Activated CD4-positive, CD25-positive, alpha-beta regulatory T cell (primary cell): Measurements from ENCODE around the gene GFRA1.
"Not testable (repeated sequence)": the region's sequence is repeated elsewhere in the genome, so short reads cannot be mapped to it uniquely, and the experiment has no call there.

Source experiments
- DNase-seq, 4 experiments: peaks; one replicate each; lab custom pipeline; 2025; lab: John Stamatoyannopoulos, UW

The GFRA1 gene

DNA sequence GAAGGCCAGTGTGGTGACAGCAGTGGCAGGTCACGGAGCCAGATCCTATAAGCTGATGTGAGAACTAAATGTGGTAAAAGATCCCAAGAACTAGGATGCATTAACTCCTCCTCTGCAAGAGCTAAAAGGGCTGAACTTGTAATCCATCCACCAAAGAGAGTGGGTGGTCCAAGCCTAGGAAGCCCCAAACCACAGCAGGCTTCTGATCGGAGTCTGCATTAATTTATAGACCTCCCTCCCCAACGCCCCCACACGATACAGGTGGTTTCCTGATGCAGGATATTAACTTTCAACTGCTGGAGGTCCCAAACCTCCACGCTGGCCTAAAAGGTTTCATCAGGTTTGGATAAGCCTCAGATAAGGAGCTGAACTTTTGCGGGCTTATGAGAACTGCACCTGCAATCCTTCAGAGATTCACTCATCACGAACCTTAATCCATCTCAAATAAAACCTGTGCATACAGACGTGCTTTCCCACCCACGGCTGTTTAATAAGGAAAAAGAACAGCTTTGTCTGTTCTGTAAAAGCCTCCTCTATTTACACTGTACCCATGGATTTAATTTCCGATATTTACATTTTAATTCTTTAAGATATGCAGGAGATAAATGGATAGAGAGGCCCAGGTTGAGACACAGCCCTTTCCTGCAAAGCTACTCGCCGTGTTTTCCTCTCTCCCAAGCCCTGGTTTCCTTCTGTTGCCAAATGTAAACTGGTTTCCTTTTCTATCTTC is 74.9 kb downstream of the GFRA1 start:
- no peak for DNase-seq

DNA sequence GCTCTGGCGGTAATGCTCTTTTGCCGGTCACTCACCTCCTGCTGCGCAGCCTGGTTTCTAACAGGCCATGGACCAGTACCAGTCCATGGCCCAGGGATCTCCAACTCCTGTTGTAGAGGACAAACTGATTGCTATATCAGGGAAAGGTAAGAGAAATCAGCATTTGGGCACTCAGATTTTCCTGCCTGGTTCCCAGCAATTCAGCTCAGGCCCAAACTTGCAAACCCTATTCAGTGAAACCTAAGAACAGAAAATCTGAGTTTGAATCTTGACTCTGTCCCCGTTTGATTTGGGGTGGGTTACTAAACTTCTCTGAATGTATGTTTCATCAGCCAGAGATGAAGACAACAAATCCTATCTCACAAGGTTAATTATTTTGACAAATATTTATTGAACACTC is 77.4 kb downstream of the GFRA1 start:
- DNase-seq, result no peak

DNA sequence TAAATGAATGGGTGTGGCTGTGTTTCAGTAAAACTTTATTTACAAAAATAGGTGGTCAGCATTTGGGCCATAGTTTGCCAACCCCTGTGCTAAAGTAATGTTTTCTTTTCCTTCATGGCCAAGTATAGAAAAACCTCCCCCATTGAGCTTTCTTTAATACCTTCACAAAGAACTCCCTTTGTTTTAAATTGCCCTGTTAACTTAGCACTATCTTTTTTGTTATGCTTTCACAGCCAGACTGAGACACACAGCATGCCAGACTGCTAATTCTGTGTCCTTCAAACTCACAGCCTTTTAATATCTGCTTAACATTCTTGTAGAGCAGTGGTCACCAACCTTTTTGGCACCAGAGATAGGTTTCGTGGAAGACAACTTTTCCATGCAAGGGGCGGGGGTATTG is 78.0 kb downstream of the GFRA1 start:
- no peak for DNase-seq

DNA sequence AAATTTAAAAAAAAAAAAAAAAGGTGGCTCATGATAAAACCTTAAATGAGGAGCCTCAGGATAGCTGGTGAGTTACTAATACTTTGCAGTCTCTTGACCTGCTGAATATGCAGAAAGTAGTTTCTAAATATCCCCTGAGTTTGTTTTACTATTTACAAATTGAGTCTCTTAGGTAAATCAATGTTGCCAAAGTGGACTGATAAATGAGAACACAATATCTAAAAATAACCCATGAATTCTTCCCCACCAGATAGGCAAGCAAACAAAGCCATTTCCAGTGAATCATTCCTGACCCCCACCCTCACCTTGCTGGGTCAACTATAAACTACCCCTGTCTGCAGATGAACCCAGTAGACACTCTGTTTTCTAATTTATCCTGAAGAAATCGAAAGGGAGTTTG is 78.9 kb downstream of the GFRA1 start:
- no peak for DNase-seq

DNA sequence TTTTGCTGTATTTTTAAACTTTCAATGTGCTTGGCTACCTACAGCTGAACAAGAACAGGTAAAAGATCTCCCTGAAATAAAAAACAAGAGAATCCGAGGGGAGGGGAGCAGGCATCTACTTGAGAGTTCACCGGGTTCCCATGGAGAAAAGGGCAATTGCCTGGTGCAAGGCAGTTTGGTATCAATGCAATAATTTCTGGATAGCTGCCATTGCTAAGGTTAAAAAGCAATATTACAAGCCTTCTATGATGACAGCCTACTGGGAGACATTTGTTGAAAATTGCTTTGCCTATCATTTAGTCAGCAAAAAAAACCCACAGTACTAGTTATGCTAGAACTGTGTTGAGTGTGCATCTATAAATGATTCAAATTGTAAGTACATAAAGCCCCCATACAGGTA is 82.1 kb downstream of the GFRA1 start:
- no peak for DNase-seq

DNA sequence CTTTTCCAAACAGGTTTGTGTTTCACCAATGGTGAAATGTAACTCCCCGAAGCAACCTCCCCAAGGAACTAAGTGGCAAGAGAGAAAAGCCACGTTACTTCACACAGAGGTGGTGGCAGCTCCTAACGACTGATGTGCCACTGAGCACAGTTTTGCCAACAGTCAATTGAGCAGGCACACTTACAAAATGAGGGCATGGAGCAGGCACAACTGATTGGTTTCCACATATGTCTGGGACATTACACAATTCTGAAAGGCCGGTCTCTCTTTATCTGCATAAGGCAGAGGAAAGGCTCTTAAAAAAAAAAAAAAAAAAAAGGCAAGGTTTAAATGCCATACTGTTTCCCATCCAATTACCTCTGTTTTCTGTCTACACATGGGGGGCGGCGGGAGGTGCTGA is 86.7 kb downstream of the GFRA1 start:
- DNase-seq, result no peak

DNA sequence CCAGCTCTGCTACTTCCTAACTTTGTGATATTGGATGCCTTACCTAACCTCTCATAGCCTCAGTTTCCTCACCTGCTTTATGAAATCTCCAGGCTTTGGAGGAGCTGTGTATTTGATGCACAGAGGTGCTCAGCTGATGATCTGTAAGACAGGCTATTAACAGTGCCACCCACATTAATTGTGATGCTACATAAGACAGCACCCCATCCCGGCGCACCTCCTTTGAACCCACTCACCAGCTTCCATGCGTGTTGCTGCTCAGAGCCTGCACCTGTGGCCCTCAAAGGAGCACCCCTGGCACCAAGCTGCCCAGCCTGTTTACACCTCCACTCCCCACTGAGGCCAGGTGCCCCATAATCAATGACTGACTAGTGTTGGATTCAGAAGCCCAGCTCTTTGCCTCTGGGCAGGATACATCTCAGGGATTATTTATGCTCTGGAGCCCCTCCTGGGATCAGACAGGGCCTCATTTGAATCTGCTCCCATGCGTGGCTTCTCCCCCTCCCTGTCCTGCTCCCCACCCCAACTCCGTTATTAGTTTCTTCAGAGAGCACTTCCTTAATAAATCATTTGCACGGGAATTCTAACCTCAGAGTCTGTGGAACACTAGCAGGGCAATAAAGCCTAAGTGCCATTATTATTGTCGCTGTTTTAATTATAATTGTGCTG is 87.7 kb downstream of the GFRA1 start:
- no peak for DNase-seq

DNA sequence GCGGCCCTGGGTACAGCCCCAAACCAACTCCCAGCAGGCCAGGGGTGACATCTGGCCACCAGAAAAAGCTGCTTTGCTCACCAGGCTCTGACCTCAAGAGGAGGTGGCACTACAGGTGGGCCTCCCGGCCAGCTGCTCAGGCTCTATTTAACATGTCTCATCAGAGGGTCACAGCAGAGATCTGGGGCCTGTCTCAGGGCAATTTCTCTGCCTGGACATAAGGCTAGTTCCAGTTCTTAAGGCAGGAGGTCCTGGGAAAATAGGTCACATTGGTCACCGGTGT is 88.6 kb downstream of the GFRA1 start:
- no peak for DNase-seq

DNA sequence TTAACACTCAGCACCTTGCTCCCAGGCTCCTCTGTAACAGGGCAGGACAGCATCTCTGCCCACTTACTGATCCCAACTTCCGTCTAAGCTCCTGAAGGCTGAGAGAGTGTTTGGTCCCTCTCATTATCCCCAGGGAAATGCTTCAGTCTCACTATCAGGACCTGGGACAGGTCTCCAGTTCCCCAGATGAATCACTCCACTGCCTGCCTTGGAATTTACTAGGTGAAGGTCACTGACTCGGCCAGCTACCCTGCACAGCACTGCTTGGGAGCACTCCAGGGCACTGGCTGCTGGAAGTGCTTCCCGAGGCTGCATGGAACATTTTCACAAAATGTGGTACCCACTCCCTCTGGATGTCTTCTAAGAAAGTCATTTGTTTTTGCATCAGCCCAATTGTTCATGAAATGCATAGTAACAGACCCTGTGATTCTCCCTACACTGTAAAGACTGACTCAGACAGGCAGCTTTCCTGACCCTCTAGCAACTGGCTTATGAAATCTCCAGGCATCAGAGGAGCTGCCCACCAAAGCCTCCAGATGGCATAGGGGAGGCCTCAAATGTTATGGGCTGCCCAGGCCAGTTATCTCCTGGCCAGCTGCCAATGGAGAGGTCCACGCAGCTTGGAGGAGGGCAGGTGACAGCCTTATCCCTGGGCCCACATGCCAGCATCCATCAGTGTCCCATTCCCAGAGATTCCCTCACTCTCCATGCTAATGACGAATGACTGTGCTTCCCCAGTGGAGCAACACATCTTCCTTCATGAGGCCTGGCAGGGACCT is 89.1 kb downstream of the GFRA1 start:
- no peak for DNase-seq

DNA sequence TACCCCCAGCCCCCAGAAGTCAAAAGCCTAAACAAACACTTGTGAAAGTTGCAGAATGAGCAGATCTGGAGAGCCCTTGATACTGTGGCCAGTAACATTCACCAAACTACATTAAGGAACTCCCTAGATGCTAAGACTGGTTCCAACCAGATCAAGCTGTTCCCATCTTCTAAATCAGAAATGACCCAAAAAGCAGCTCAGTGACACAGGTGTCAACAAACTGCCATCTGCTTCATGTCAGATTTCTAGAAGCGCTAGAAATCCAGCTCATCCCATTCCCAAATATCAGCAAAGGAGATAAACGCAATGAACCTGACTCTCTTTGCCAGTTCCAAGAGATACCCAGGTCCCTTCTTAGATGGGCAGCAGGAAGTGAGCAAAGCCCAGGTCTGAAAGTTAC is 90.6 kb downstream of the GFRA1 start:
- no peak for DNase-seq

DNA sequence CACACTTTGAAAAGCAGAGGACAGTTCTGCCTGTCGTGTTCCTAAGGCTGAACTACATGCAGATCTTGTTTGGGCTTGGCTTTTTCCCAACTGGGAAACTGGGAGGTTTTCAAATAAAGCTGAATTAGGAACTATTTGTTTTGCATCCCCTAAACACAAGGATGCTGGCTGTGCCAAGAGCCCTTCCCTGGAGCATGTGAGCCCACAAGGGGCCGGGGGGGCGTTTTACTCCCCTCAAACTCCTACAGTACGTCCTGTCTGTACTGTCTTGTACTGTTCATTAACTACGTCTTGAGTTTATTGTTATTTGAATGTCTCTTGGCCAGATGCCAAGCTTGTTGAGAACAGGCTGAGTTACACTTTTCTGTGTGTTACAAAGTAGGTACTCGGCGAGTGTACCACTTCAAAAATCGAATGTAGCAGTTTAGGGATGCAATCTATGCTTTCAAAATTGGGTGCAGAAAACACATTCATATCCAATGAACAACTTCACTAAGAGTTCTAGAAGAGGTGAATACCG is 94.9 kb downstream of the GFRA1 start:
- no peak for DNase-seq

DNA sequence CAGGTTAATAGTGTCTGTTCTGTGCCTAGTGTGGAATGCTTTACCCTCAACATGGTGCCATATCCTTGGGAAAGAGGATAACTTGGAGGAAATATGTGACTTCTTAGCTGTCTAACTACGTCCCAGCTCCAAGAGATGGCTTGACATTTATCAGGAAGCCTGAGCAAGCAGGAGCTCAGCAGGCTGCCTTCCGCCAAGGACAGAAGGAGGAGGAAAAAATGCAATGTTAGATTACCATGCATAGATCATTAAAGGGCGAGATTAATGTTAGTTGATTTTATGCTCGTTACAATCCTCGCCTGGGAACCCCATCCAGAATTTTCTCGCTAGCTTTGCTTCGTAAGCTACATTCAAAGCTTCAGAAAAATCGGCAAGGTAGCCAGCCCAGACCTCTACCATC is 97.8 kb downstream of the GFRA1 start:
- DNase-seq, result no peak

DNA sequence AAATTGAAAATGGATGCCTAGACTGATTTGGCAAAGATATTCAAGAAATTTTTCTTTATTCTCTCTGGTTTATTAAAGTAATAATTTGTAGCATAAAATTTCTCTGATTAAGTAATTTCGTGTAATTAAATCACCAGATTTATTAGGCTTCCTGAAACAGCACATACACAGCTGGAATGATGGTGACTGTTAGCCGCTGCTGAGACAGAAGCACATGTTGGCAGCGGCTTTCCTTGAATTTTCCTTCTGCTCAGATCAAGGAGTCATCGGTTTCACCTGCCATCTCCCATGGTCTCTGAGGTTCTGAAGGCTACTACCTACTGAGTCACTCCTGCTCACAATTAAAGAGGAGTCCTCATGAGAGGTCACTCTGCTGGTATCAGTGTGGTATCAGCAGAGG is 101.5 kb downstream of the GFRA1 start:
- DNase-seq, result no peak

DNA sequence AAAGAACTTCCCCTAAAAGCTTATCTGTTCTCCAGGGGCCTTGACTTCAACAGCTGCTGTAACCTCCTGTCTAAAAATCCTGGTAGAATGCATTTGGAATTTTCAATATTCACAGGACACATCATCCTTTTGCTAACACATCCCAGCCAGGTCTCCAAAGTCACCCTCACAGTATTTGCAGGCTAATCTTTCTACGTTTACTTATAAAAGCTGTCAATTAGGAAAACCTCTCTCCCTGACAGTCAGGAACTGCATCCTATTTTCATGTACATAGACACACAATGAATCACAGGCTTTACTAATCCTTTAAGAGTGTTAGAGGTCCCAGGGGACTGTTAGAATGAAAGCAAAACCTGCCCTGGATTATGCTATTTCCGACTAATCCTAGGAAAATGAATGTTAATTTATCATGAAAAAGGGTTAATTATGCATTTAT is 102.2 kb downstream of the GFRA1 start:
- no peak for DNase-seq

DNA sequence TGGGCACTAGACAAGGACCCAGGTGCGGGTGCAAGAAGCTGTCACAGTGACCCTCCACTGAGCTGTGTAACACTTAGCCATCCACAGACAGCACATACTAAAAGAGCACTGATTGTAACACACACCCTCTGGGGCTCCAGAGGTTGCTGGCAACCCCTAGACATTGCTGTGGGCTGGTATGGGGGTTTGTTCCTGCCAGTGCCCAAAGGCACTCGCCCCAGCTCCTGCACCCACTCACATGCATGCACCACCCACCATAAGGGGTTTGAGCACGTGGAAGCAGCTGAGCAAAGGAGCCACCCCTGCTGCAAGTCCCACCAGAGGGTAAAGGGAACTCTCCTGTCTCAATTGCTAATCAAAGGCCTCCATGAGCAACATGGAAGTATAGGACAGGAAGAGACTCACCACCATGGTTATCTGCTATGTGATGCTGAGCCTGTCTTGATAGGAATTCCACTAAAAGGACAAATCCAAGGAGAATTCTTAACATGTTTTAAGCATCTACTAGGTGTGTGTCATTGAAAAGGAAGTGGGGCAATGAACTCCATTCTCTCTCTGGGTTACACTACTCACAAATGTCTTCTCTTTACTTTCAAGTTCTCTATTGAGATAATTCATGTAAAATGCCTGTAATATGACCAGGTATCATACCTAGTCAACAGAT is 103.1 kb downstream of the GFRA1 start:
- no peak for DNase-seq

DNA sequence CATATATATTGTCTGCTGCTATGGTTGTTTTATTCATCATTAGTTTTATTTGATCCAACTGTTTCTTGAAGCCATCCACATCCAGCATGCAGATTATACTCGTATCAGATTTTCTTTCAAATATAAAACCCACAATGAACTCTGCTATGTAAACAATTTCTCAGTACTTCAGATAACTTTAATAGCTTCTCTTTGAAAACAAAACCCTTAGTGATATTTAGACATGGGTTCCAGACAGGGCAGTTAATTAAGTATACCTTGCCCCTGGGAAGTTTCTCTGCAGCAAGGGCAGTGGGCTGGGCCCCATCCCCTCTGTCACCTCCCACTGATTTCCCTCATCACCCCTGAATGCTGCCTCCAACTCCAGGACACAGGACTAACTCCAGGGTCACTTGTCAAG is 104.3 kb downstream of the GFRA1 start:
- DNase-seq, result no peak

DNA sequence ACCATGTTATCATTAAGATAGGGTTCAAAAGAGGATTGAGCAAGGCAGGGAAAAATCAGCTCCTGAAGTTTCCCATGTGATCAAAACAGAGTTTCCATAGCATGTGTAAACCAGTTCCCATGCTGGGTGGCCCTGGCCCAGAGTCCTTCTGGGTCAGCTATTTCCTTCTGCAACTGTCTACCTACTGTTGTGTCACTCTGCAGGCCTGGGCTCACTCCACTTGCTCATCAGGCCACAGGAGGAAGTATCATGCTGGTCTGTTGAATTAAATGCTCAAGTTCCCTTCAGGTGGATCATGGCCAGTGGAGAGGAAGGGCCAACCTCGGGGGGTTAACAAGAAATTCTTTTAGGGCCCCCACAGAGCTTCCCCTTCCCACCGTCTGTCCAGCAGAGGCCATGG is 104.7 kb downstream of the GFRA1 start:
- no peak for DNase-seq

DNA sequence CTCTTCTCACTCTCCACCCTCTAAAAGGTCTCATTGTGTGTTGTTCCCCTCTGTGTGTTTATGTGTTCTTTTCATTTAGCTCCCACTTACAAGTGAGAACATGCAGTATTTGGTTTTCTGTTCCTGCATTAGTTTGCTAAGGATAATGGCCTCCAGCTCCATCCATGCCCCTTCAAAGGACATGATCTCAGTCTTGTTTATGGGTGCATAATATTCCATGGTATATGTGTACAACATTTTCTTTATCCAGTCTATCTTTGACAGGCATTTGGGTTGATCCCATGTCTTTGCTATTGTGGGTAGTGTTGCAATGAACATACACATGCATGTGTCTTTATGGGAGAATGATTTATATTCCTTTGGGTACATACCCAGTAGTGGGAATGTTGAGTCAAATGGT is 107.1 kb downstream of the GFRA1 start:
- not testable (repeated sequence) for DNase-seq

DNA sequence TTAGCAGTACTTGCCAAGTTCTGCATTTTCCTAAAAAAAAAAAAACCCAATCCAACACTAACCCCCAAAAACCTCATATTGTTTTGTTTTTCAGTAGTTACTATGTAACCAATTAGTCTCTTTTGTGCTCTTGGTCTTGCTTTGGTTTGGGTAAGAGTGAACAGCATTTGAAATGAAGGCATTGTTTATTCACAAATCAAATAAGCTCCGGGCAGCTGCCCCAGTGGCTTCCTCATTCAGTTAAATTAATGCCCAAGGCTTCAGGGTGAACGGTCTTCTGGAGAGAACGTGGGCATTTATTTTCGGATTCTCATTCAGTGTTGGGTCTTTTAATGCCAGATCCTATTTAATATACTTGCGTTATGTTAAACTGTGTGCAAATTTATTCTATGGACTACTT is 108.7 kb downstream of the GFRA1 start:
- no peak for DNase-seq

DNA sequence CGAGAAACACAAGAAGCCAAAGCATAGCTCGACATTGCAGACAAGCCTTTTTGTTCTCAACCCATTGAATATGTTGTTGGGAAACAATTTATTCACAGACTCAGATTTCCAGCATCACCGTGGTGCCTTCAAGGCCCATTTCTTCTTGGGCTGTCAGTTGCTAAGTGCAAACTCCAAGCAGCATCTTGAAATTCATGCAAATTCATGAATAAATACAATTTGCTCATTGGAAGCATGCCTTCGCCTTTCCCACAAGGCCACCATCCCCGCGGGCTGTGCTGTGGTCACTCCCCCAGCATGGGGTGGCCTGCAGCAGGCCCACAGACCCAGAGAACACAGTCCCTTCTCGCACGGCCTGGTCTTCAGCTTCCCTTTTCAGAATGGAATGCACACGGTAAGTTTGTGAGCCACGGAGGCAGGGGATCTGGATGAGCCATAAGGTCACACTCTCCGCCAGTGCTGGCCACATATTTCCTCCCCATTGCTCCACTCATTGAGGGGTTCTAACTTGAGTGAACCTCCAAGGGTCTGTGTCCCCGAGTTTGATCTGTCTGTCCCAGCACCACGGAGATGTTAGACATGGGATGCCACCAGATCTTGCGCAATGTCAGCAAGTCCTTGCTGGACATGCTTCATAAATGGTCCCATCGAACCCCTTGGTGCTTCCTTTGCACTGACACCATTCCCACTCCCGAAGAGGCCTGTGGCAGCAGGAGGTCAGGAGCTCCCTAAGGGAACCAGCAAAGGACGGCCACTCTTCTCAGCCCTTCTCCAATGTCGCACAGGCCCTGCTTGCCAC is 109.5 kb downstream of the GFRA1 start:
- no peak for DNase-seq

DNA sequence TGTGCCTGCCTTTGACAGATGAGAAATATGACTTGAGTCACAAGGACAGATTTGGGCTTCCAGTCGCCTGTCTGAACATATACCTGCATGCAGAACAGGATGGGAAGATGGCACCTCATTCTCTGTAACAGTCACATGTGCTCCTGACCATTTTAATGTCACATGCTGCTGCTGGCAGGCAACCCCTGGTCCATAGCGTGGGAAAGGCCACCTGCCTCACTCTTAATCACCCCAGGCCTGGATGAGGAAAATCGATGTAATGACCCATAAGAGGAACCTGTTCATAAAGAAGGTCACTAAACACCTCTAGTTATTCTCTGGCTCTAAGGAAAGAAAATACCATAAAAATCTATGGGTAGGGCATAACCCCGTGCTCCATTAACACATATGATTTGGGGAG is 110.2 kb downstream of the GFRA1 start:
- DNase-seq, result no peak

DNA sequence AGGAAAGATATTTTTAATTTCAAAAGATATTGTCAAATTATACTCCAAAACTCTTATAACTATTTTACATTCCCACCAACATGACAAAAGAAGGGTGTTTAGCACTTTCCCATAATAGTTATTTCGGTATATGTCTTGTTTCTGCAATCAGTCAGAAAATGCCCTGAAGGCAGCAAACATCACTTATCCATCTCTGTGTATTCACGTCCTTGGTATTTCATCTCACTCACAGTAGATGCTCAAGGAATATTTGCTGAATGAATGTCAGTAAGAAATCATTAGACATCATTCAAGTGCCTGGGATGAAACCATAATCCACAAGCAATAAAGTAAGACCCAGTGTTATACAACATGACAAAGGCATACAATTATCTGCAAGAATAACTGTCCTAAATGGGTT is 112.7 kb downstream of the GFRA1 start:
- DNase-seq, result no peak
